HL-60 (cell line): ENCODE data around the gene ITGB5.

Source experiments
- DNase-seq, 2 experiments: peaks; one replicate each; pipeline ENCODE4 v3.0.0-alpha.2; 2010 to 2020; ENCODE audit warnings: low read depth in 1 of 2, low spot score in 1 of 2
- H3K27ac ChIP-seq: fragments of 250-450 bp; sonication (Bioruptor Pico); replicated peaks from 2 replicates; pipeline ENCODE4 v1.5.1; 2020; ENCODE audit warnings: mild to moderate bottlenecking, moderate library complexity
- H3K27me3 ChIP-seq: fragments of 250-450 bp; sonication (Bioruptor Pico); 2 replicates; pipeline ENCODE4 v1.5.1; 2021; ENCODE audit warnings: mild to moderate bottlenecking, moderate library complexity; ENCODE audit not compliant: insufficient read depth, poor library complexity, severe bottlenecking
- H3K4me3 ChIP-seq: replicated peaks from 2 replicates; pipeline ENCODE4 v1.5.1; 2011; ENCODE audit warnings: mild to moderate bottlenecking, control low read depth, low read length; ENCODE audit not compliant: insufficient read depth
- CTCF ChIP-seq: IDR thresholded peaks from one replicate; pipeline ENCODE4 v1.5.1; 2011; ENCODE audit warnings: low read length, control low read depth, inconsistent platforms; ENCODE audit not compliant: insufficient read depth
- GABPA ChIP-seq: IDR thresholded peaks from 2 replicates; pipeline ENCODE4 v1.6.1; 2012; ENCODE audit warnings: low read depth
- POLR2AphosphoS5 ChIP-seq: IDR thresholded peaks from 2 replicates; pipeline ENCODE4 v1.6.1; 2012; ENCODE audit warnings: low read depth
- REST ChIP-seq: IDR thresholded peaks from 2 replicates; pipeline ENCODE4 v1.6.1; 2012; ENCODE audit warnings: low read depth; ENCODE audit not compliant: insufficient replicate concordance
- SPI1 ChIP-seq: IDR thresholded peaks from 2 replicates; pipeline ENCODE4 v1.6.1; 2012; ENCODE audit warnings: low read depth, mild to moderate bottlenecking, borderline replicate concordance

ITGB5 gene

GRCh38 chr3:124915254-124915653 is 28.1 kb upstream of the ITGB5 start:
- DNase-seq, result no peak
- H3K27me3 ChIP-seq, result no peaks in the 10 kb centered on the region
- H3K27ac ChIP-seq, result no peak overlapping the region

DNA sequence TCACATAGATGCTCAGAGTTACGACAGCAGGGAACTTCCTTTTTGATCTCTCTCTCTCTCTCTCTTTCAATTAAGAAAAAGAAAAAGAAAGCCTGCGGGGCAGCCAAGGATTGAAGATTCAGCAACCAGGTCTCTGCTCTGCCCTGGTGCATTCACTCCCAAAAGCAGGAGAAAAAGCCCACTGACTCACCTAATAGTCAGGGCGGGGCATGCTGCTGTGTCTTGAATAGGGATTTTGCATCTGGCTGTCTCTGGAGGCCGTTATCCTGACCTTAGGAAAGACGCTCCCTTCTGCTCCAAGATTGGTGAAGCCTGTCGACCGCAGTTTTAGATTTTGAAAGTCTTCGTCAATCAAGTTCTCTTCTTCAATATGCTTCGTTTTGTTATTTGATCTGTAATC is 20.8 kb upstream of the ITGB5 start:
- Histone ChIP-seq H3K27ac (no peak overlapping the region), H3K4me3 (no peak overlapping the region), H3K27me3 (no peaks in the 10 kb centered on the region)
- no peak for TF ChIP-seq POLR2AphosphoS5
- no peak for TF ChIP-seq SPI1
- TF ChIP-seq GABPA, result no peak
- TF ChIP-seq CTCF, result no peak
- TF ChIP-seq REST, result no peak
- DNase-seq, result no peak

More at GRCh38 chr3:124915254-124915653, 28.1 kb upstream of the ITGB5 start:
- no peak for TF ChIP-seq SPI1
- TF ChIP-seq GABPA, result no peak
- TF ChIP-seq REST, result no peak
- no peak for TF ChIP-seq POLR2AphosphoS5
- TF ChIP-seq CTCF, result no peak
- H3K4me3 ChIP-seq, result no peak overlapping the region

DNA sequence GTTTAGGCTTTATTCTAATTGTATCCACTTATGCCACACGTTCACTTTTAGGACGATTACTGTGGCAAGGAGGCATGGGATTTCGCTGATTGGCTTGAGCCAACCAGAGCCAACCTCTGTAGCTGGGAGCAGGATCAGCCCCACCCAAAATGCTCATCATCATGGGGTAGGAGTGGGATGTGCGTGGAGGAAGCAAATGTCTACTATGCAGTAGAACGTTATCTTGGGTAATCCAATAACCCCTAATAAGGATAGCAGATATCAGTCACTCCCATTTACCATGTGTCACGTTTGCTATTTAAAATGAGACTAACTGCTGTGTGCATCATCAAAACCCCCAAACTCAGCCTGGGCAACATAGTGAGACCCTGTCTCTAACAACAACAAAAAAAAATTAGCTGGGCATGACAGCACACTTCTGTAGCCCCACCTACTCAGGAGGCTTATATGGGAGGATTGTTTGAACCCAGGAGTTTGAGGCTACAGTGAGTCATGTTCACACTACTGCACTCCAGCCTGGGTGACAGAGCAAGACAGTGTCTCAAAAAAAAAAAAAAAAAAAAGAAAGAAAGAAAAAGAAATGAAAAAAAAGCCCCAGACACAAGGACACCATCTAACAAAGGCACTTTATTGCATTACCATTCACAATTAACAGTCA is 17.8 kb upstream of the ITGB5 start:
- H3K27ac ChIP-seq, result no peak overlapping the region
- no peaks in the 10 kb centered on the region for H3K27me3 ChIP-seq
- no peak overlapping the region for H3K4me3 ChIP-seq
- TF ChIP-seq POLR2AphosphoS5, result no peak
- TF ChIP-seq GABPA, result no peak
- no peak for TF ChIP-seq SPI1
- TF ChIP-seq REST, result no peak
- no peak for TF ChIP-seq CTCF
- no peak for DNase-seq
